Activated effector memory CD4-positive, alpha-beta T cell treated with Interleukin-2 at 50 U/mL for 16 hours (primary cell): ENCODE data around the gene LDLRAD4.

Experiments used
- DNase-seq: peaks from one replicate; pipeline ENCODE4 v3.0.0-alpha.2; 2020

The LDLRAD4 gene

DNA sequence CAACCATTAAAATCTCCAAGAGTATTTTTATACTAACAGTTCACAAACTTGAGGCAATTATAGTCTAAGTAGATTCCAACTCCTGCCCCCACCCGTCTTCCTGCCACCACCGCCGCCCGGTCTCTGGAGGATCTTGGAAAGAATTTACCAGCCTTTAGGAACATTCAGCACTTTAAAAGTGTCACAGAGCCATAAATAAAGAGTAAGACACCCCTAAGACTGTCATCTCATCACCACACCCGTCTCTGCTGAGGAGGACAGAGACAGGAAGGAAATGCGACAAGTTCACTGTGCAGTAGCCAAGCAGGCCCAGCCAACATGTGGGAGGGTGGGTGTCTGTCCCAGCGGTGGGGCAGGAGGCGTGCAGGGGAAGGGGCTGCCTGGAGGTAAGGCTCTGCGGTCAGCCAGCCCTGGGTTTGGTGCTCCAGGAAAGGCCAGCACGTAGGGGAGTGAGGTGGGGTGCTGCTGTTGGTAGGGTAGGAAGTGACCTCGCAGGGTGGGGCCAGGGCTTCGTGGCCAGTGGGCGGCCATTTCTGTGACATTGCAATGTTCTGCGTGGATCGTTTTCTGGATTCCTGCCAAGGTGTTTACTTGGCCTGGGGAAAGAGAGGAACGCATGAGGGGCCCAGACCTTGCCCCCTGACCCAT, 396.2 kb downstream of the LDLRAD4 start:
- DNase-seq = peak; percentile 28

DNA sequence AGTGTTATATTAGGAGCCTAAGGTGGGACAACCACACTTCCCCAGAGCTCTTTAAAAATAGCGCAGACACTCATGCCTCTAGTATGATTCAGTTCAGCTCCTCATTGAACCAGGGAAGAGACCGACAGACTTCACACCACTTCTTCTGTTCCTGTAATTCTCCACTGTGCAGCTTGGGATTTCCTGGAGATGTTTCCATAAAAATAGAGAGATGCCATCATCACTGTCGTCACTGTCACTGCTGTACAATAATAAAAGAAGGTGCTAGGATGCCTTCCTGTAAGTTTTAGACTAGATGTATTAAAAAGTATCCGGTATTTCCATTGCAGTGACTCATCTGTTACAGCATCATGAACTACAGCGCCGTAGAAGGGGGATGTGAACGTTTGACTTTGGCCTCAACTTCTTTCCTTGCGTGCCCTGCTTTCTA, 396.9 kb downstream of the LDLRAD4 start:
- DNase-seq = no peak

DNA sequence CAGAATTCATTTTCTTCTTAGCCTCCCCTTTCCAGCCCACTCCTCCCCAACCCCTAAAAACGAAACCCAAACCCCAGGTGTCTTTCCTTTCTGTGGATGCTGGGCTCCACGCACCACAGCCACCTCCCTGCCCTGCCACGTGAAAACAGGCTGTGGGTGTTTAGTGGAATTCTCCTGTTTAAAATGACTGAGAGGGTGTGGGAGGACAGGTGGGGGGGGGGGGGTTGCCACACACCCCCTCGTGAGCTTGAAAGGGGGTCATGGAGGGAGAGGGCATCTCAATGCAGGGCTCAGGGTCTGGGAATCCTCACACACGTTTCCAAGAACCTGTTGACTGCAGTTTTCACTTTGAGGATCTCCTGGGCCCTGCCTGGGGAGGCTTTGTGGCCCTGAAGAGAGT, 397.5 kb downstream of the LDLRAD4 start:
- DNase-seq = no peak

DNA sequence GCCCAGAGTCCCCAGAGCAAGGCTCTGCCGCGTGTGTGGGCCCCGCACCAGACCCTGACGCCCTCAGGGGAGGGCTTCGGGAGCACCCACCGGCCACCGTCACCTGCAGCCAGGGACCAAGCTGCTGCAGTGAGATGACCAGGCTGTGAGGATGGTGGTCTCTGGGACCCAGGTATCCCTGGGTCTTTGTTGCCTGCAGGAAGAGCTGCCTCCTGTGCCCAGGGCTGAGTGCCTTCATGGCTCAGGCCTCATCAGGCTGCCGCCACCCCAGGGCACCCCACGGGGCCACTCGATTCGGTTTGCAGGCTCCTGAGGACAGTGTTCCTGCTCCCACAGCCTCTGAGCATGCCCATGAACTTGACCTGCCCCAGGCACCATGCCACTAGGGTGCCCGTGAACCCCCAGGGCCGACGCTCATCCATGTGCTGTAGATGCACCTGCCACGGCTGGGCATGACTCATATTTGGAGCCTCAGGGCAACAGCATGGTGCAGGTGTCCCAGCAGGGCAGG, 398.0 kb downstream of the LDLRAD4 start:
- no peak for DNase-seq

DNA sequence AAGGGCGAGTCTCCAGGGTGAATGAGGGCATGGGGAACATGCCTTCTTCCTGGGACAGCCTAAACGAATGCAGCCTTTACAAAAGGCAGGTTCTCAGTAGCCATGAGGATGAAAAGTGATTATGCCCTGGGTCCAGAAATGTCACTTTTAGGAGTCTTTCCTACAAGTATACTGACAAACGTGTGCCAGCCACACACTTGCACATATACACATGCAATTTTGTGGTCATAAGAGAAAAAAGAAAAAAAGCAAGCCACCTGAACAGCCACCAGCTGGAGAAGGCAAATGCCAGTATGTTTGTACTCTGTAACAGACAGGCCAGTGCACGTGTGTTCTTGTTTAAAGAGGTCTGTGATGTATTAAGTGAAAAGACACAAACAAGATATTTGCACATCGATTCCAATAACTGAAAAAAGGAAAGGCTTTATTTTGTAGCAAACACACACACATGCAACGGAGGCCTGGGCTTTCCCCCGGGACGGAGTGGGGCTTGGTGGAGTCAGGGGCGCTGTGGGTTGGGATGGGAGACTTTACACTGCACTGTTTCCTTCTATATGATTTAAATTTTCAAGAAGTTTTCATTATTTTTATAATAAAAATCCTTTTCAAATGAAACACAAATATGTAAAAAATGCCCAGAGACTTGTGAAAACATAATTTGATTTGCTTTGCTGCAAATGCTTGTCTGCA, 399.4 kb downstream of the LDLRAD4 start:
- no peak for DNase-seq

DNA sequence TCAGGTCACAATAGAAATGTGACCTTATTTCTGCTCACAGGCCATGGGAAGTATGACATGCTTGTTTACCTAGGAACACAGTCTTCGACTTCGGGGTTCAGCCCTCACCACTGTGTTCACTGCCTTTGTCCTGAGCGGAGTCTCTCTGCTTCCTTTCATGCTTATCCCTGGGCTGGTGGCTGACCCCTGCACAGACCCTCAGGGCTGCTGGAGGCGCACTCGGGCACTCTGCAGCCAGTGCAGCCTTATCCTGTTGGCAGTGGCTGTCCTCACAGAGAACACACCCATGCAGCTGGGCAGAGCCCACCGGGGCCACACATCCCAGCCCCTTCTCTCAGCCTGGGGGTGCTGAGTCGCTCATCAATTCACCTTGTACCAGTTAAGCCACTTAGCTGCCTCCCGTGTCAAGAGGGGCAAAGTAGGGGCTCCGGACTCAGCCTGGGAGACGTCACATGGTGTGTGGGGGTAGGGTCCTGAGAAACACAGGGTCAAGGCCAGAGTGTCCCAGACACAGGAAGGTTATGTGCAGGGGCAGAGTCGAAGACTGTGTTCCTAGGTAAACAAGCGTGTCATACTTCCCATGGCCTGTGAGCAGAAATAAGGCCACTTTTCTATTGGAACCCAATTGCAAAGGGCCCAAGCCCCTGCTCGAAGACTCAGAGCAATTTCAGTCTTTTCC, 400.3 kb downstream of the LDLRAD4 start:
- DNase-seq = no peak

DNA sequence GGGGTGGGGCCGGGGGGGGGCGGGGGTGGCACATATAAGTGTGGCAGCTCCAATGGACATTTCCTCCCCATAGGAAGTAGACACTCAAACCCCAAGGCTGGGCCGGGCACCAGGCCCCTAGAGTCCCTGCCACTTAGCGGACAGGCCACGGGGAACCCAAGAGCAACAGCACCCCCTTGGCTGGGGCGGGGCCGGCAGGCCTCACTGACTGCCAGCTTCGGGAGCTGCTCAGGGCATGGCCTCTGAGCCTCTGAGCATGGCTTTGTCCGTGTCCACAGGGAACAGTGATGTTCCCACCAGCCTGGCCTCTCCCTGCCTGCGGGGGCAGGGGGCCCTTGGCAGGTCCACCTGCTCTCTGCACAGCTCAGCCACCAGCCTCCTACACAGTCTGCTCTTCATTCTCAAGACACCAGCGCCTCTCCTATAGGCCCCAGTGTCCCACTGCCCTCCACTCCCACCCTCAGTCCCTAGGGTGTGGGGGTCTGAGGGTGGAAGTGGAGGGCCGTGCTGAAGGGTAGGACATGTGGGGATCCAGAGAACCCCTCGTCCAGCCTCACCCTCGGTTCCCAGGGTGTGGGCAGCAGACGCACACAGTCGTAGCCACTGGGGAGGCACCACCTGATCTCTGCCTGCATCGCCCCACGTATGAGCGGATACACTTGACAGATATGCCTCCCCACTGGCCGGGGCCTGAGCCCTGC, 401.1 kb downstream of the LDLRAD4 start:
- no peak for DNase-seq

DNA sequence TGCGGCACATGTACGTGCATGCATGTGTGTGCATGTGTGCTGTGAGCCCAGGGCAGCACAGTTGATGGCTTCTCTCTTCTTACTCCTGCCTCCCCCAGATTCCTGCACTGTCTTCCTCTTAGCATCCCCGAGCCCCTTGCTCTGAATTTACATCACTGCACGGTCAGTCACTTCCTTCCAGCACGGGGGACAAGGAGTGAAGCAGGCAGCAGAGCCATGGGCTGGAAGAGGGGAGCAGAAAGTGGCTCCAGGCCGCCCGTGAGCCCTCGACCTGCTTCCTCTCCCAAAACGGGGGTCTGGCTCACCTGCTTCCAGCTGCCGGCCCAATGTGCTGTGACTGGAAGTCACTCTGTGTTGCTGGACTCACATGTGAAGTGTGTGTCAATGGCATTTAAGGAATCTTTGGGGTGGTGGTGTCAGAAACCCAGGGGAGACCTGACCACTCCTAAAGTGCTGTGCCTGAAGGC, 401.7 kb downstream of the LDLRAD4 start:
- no peak for DNase-seq

DNA sequence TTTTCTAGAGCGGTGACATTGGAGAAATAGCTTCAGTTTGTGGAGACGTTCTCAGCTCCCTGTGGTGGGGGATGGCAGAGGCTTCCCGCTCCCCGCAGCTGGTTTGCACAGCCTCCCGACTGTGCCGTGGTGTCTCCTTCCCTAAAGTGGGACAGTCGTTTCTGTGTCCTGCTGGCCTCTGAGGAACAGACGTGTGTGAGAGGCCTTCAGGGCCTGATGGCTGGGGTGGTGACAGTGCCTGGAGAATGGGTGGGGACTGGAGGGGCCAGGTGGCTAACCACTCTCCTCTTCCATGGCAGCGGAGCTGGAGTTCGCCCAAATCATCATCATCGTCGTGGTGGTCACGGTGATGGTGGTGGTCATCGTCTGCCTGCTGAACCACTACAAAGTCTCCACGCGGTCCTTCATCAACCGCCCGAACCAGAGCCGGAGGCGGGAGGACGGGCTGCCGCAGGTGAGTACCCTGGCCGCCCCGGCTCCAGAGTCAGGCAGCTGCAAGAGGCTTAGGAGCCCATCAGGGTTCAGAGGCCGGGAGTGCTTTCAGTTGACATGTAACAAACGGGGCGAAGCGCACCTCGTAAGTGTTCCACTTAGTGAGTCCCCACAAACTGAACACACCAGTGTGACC, 402.4 kb downstream of the LDLRAD4 start:
- no peak for DNase-seq

DNA sequence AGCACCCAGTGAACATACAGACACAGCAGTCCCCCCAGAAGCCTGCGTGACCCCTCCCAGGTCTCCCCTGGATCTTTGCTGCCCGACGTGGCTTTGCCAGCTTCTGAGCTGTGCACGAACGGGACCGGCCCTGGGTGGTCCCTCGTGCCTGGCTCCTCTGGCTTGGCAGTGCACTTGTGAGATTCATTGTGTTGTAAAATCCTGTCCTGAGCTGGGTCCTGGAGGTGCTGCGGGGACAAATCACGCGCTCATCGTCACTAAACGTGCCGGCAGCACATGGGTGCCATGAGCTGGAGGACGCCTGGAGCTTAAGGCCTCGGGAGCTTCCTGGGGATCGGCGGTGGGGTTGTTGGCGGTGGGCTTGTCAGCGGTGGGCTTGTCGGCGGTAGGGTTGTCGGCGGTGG, 402.9 kb downstream of the LDLRAD4 start:
- no peak for DNase-seq

DNA sequence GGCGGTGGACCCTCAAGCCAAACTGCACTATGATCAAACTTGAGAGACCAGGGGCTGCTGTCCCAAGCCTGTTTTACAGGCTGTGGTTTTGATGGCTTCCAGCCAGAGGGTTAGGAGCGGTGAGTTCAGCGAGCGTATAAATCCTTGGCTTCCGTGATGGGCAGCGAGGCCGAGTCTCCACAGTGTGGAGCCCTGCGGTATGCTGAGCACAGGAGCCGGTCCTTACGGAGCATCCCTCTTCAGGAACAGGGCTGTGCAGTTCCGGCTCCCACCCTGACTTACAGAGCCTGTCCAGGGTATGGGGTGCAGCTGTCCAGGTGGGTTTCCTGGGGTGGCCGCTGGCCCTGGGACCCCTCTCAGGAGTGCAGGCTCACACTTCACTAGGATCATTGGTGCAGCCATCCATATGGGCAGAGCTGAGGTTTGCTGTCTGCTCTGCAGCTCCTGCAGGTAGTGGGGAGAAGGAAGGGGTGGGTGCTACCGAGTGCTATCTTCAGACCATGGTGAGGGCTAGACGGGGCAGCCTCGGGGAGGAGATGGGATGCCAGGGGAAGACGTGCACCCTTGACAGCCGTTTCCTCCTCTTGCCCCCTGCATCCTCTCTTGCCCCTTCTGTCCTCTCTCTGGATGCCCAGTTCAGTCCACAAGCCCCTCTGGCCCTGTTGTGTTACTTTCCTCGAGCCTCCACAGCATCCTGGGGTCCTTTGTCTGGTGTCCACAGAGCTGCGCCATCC, 403.5 kb downstream of the LDLRAD4 start:
- DNase-seq = no peak

DNA sequence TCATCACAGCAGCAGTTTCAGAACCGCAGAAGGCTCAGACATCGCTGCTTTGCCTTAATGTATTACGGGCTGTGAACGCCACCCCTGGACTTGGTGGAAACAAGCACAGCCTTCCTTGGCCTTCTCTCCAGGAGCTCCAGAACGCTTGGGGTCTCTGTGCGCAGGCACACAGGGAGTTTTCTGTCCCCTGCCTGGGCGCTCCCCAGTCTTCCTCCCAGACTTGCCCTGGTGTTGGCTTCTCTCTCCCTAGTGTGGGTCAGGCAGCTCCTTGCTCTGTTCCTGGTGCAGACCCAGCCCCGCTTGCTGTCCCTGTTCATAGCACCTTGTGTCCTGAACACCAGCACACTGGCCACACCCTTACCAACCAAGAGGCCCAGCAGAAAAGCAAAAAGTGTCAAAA, 404.2 kb downstream of the LDLRAD4 start:
- no peak for DNase-seq

DNA sequence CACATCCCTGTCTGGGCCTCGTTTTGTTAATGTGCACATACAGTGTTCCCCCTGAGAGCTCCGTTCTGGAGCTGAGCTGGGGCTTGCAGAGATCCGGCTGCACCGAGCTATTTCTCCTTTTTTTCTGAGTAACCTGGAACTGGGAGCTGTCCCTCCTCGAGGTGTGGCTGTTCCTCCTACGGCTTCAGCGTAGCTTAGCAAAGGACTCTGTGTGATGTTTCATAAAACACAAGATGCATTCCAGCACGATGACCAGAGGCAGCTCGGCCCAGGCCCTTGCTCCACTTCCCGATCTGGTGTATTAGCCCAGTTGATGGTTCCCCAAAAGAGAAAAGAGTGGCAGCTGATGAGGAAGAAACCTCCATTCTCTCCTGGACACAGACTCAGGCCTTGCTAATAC, 404.8 kb downstream of the LDLRAD4 start:
- DNase-seq = no peak

DNA sequence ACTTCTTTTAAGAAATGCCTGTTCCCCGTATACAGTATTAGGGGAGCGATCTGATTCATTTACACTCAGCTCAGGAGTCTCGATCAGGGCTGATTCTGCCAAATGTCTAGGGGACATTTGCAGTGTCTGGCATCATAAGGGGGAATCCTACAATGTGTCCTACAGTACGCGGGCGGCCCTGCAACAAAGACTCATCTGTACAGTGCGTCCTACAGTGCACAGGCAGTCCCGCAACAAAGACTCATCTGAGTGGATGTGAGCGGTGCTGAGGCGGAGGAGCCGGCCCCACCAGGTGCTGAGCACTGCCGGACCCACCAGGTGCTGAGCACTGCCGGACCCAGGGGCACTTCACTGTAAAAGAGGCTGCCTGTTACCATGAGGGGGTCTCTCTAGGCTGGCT, 405.3 kb downstream of the LDLRAD4 start:
- DNase-seq = no peak

DNA sequence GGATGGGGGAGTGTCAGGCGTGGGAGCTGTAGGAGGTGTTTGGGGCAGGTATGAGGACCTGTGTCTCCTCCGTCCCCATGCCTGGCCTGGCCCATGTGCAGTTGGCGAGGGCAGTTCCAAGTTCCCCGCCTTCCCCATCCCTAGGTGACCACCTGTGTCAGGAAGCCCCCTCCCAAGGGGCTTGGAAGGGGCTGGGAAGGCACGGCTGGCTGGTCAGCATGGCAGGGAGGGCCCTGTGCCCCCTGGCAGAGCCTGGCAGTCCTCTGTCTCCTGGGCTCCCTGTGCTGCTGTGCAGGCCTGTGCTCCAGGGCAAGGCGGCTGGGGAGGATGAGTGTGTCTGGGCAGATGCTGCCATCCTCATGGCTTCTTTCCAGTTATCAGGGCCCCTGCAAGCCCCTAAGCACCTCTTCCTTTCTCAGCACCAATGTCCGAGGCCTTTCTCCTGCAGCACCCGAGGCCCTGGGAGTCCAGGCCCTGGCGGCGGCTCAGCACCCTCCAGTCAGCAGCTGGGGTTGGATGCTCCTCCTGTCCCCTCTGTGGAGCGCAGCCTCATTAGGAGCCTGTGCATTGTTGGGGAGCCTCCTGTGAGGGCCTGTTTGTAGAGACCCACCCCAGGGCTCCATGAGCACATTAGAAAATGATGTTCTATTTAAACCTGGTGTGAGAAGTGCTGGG, 406.1 kb downstream of the LDLRAD4 start:
- no peak for DNase-seq

DNA sequence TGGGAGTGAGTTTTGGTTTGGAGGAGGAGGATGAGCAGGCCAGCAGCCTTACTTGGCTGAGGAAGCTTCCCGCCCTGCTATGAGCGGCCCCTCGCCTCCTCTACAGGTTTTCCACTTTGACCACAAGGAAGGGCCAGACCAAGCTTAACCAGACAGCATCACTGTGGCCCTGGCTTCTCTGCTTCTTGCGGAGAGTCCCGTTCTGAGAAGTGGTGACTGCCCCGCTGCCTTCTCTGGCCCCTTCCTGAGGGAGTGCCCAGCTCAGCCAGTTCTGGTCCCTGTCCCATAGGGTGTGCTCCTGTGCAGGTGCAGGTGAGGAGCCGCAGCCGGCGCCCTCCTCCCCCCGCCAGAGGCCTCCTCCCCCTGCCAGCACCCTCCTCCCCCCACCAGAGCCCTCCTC, 406.8 kb downstream of the LDLRAD4 start:
- DNase-seq = no peak

DNA sequence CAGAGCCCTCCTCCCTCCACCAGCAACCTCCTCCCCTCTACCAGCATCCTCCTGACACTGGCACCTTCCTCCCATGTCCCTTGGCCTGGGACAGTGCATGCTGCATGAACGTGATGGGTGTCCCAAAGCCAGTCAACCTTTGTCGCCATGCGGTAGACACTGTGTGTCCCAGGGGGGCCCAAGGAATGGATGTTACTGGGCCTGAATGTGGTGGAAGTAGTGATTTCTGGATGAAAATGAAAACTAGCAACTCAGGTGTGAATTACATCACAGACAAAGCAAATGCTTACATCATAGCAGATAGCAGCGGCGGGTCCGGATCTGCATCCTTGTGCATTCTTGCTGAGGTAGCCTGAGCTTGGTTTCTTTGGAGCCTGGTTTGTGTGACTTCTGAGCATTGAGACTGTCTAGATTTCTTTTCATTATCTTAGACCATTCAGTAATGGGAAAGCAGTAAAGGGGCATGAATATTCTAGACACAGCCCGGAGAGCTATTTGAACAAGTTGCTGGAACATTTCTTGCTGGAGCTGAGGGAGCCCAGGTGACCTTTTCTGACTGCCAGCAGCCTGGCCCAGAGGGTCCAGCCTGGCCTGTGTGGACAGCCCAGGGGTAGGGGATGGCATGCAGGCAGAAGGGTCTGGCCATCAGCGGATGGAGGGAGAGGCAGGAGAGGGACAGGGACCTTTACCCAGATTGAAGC, 407.4 kb downstream of the LDLRAD4 start:
- no peak for DNase-seq

DNA sequence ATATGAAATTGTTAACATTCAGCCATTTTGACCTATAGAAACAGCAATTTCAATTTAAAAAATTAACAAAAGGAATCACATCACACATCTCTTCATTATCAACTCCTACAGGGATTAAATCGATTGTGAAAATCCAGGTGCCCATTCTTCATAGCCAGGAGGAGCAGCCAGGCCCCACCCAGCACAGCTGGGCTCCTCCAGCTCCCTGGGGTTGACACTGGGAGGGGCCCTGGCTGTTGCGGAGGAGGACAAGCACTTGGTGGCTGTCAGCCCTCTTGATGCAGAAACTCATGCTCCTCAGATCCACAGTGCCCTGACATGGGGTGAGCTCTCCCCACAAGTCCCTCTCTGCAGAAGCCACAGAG, 408.0 kb downstream of the LDLRAD4 start:
- no peak for DNase-seq

DNA sequence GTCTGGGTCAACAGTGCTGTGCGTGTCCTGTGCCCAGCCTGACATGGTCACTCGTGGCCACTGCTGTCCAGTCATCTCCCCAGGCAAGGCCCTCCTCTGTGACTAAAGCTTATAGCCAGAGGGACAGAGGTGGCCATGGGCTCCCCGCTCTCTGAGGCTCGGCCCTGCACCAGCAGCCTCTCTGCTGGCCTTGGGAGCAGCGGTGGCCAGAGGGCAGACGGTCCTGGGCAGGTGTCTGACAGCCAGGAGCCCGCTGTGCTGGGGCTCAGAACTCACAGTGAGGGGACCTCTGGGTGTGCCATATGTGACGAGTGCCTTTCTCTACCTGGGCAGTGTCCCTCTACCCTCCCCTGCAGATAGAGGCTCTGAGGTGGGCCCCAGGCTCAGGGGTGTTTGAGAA, 409.1 kb downstream of the LDLRAD4 start:
- DNase-seq = no peak

DNA sequence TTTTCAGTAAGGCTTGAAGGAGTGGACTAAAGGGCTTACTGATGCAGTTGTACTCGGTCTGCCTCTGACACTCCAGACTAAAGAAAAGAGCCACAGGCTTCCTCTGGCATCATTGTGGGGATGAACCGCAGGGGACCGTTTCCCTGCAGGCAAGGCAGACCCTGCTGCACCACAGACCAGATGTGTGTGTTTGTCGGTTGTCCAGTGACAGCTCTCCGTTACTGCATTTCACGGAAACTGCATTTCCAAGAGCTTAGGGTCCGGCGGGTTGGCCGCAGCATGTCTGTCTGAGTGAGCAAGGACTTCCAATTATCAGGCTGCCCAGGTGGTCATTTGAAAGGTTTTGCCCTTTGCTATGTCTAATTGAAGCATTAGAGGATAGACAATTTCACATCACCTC, 409.7 kb downstream of the LDLRAD4 start:
- no peak for DNase-seq
